ENCODE results near the gene ABCA4.

DNA sequence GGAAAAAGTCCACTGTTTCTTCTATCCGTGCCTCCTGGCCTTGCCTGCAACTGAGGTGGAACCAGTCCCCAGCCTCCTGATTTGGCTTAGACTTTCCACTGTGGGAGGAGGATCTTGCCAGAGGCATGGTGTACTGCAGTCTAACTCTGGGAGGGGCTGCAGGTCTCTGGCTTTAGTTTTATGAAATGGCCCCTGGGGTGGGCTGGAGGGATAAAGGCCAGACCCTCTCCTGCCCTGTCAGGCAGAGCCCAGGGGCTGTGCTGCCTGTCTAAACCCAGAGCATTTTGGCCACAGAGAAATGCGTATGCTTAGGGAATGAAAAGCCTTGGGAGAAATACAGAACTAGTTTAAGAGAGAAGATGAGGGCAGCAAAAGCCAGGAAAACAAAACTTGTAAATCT lies 73.0 kb downstream of the ABCA4 start:
- no peak for TF ChIP-seq POLR2A (IDR thresholded peaks at IDR 0.05)
- TF ChIP-seq, protein P1, sequence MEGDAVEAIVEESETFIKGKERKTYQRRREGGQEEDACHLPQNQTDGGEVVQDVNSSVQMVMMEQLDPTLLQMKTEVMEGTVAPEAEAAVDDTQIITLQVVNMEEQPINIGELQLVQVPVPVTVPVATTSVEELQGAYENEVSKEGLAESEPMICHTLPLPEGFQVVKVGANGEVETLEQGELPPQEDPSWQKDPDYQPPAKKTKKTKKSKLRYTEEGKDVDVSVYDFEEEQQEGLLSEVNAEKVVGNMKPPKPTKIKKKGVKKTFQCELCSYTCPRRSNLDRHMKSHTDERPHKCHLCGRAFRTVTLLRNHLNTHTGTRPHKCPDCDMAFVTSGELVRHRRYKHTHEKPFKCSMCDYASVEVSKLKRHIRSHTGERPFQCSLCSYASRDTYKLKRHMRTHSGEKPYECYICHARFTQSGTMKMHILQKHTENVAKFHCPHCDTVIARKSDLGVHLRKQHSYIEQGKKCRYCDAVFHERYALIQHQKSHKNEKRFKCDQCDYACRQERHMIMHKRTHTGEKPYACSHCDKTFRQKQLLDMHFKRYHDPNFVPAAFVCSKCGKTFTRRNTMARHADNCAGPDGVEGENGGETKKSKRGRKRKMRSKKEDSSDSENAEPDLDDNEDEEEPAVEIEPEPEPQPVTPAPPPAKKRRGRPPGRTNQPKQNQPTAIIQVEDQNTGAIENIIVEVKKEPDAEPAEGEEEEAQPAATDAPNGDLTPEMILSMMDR (IDR thresholded peaks at IDR 0.05) = no peak
